ENCODE measurements around the gene STAC2.
A peak's percentile ranks its signal among the peaks of the same experiment; 100 is the strongest.

GRCh38 chr17:39164675-39165143, 61.0 kb downstream of the STAC2 start:
- TF ChIP-seq POLR2A (IDR thresholded peaks at IDR 0.05) (no peak), POLR2AphosphoS5 (IDR thresholded peaks at IDR 0.05) (peak in 3 of 4 donors; percentile 51 to 59 (median 59)), CTCF (IDR thresholded peaks at IDR 0.05) (peak; percentile 79 to 91 (median 83))

Measured in sigmoid colon (tissue), 4 donors.